PC-3 (cell line): Measurements from ENCODE around the gene GADD45G.

Experiments
- EZH2 ChIP-seq: fragments of 300-600 bp; sonication (generic); IDR thresholded peaks from one replicate; pipeline ENCODE4 v1.6.1; 2017; ENCODE audit warnings: antibody characterized with exemption, mild to moderate bottlenecking, low read length; ENCODE audit not compliant: unreplicated experiment
- EZH2phosphoT487 ChIP-seq: fragments of 300-600 bp; sonication (generic); IDR thresholded peaks from 2 replicates; pipeline ENCODE4 v1.6.1; 2018; ENCODE audit warnings: mild to moderate bottlenecking, antibody characterized with exemption, low read length, borderline replicate concordance
- TF ChIP-seq, protein P1 (sequence below): fragments of 300-600 bp; sonication (generic); conservative IDR thresholded peaks from 2 replicates; pipeline ENCODE4 v1.5.1; 2017; ENCODE audit warnings: antibody characterized with exemption, low read depth, mild to moderate bottlenecking, low read length

- TF ChIP-seq, protein P1, sequence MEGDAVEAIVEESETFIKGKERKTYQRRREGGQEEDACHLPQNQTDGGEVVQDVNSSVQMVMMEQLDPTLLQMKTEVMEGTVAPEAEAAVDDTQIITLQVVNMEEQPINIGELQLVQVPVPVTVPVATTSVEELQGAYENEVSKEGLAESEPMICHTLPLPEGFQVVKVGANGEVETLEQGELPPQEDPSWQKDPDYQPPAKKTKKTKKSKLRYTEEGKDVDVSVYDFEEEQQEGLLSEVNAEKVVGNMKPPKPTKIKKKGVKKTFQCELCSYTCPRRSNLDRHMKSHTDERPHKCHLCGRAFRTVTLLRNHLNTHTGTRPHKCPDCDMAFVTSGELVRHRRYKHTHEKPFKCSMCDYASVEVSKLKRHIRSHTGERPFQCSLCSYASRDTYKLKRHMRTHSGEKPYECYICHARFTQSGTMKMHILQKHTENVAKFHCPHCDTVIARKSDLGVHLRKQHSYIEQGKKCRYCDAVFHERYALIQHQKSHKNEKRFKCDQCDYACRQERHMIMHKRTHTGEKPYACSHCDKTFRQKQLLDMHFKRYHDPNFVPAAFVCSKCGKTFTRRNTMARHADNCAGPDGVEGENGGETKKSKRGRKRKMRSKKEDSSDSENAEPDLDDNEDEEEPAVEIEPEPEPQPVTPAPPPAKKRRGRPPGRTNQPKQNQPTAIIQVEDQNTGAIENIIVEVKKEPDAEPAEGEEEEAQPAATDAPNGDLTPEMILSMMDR, result no peak
- TF ChIP-seq EZH2 (no peak), EZH2phosphoT487 (no peak)
These were observed 4.0 kb downstream of the GADD45G start for GRCh38 chr9:89608641-89609335.
